GM21825 (cell line): Measurements from ENCODE around the gene LRRC46.

ENCODE experiments used
- ATAC-seq: cut with Tn5 transposase; IDR thresholded peaks from one replicate; pipeline ENCODE4 v1.9.1; 2021; ENCODE audit warnings: mild to moderate bottlenecking, moderate library complexity; ENCODE audit not compliant: unreplicated experiment

Gene LRRC46

DNA sequence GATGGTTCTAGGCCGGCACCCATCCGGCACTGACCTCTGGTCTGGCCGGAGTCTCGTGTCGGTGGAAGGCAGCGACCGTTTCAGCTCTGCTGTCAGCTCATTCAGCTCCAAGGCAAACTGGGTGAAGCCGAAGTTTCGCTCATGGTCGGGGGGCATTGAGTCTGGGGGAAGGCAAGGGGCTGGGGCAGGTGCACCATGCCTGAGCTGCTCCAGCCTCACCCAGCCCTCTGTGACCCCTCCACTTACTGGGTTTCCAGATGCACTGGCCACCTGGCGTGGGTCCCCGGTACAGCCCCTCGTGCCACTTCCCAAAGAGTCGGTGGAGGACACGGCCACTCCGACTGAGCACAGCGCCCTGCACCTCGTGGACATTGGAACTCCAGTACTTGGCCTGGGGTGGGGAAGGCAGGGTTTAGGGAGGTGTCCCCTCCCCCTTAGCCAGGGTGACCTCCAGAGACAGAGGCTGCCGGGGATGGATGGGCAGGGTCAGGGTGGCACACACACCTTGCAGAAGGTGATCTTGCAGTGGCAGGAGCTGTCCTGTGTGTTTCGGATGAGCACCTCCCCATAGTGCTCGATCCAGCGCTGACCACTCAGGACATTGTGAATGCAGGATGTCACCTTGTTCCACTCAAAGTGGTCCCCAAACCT, 22.5 kb upstream of the LRRC46 start:
- no peak for ATAC-seq

GRCh38 chr17:47810200-47810821, 21.2 kb upstream of the LRRC46 start:
- no peak for ATAC-seq

DNA sequence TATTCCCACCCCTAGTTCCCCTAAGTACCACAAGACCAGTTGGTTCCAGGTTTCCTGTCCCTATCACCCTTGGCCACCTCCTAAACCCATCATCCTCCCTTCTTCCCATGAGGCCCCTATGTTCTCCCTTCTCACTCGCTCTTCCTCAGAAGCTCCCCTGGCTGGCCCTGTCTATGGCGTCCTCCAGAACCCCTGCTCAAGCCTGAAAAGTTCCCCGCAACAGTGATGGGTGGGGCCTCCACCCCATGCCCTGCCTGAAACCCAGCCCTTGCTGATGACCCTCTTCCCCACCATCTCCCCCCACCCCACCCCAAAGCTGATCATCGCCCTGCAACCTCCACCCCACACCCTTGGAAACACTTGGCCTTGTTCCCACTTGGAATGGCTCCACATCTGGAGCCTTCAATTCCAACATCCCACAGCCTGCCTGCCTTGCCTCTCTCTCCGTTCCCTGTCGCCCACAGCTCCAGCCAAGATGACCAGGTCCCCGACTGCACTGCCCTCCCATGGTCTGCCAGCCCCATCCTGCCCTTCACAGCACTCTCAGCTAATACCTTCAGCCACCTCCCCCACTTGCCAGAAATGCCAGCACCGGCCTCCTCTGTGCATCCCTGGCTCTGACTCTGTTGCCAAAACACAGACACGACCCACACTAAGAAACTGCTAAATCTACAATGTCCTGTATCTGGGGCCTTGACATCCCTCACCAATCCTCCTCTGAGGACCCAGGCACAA, 20.4 kb upstream of the LRRC46 start:
- no peak for ATAC-seq

GRCh38 chr17:47811709-47812108, 19.8 kb upstream of the LRRC46 start:
- ATAC-seq = no peak

- ATAC-seq = no peak
Observed at GRCh38 chr17:47812146-47812920, 19.1 kb upstream of the LRRC46 start.

DNA sequence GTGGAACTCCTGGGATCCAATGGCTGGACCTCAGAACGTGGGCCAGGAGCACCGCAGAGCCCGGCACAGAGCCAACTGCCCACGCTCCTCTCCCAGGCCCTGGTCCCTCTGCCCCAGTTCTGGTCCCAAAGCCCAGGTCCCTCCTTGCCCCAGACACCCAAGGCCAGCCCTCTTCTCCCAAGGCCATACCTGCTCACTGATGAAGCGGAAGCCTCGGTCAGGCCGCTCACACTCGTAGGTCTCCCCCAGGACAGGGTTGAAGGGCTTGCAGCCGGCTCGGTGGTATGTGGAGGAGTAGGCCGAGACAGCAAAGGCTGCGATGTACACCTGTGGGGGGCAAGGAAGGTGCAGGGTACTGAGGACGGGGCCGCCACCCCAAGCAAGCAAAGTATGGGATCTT, 18.4 kb upstream of the LRRC46 start:
- no peak for ATAC-seq

- ATAC-seq = no peak
Observed at GRCh38 chr17:47813512-47814031, 17.9 kb upstream of the LRRC46 start.

- no peak for ATAC-seq
Observed at GRCh38 chr17:47815106-47815918, 16.2 kb upstream of the LRRC46 start.

- ATAC-seq = no peak
Observed at GRCh38 chr17:47816111-47816735, 15.2 kb upstream of the LRRC46 start.

- no peak for ATAC-seq
Observed at GRCh38 chr17:47816947-47817346, 14.5 kb upstream of the LRRC46 start.

- ATAC-seq = no peak
Observed at GRCh38 chr17:47818002-47818695, 13.3 kb upstream of the LRRC46 start.

DNA sequence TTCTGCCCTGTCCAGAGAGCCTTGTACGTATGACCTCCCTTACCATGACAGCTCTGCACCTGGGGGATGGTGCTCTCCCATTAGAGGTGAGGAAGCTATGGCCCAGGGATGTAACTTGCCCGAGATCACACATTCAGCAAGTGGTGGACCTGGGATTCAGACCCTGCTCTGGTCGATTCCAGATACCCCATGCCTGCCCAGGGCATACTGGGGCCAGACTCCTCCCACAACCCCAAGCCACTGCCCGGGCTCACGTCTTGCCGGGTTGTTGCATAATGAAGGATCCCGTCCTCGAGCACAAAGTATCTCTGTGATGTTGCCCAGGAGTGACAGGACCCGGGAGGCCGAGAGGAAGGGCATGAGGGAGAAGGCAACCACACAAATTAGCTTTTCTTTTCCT, 12.0 kb upstream of the LRRC46 start:
- no peak for ATAC-seq

GRCh38 chr17:47820033-47820789, 11.3 kb upstream of the LRRC46 start:
- no peak for ATAC-seq

DNA sequence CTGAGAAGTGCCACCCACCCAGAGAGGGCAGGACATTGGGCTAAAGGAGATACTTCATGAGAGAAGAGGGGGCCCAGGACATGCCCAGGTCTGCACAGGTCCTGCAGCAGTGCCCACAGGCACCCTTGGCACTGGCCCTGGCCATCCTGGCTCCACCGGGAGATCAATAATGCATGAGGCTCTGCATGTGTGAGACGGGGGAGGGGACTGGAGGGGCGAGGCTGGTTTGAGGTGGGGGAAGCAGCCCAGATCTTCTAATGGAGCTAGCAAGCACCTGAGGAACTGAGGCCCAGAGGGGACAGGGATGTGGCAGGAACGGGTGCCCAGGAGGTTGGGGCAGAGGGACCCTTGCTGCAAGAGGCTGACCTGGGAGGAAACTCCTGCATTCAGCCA, 10.4 kb upstream of the LRRC46 start:
- ATAC-seq = no peak

DNA sequence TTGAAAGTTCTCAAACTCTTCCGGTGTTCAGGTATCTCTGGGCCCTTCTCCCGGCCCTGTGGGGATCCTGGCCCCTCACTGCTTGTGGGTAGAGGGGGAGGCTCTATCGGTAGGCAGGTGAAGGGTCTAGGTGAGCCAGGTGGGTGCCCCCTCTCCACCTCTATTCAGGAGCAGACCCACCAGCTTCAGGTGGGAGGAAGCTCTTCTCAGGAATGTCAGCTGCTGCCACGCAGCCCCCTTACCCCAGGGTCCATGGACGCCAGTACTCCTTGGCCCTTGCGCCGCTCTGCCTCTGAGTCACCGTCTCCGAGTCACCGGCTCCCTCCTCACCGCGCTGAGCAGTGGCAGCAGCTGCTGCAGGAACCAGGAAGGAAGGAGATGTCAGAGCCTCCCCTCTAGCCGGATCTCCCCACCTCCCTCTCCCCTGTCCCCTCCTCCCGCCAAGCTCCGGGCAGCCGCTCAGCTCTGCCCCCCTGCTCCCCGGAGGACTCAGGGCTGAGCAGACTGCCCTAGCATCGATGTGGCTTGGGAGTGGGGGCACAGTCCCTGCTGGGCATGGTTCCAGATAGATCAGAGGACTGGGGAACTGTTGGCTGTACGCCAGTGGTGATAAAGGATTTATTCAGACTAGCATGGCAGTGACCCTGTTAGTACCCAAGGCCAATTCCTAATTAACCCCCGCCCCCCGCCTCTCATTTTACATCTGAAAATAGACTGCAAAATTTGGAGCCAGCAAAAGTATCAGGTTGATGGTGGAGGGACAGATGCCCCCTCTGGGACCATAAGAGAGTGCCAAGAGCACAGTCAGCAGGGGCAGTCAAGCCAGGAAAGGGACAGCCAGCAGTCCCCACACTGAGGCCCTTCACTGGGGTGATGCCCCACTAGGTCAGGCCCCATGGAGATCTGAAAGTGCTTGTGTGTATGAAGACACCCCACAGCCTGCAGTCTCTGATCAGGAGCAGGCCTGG, 9.8 kb upstream of the LRRC46 start, which contains the start of gene OSBPL7:
Gene OSBPL7, minus strand, starts transcription at position 371 of the 968 bp plus-strand sequence. CDS start 1,516 bp downstream, outside the sequence.
- ATAC-seq = peak; percentile 75

DNA sequence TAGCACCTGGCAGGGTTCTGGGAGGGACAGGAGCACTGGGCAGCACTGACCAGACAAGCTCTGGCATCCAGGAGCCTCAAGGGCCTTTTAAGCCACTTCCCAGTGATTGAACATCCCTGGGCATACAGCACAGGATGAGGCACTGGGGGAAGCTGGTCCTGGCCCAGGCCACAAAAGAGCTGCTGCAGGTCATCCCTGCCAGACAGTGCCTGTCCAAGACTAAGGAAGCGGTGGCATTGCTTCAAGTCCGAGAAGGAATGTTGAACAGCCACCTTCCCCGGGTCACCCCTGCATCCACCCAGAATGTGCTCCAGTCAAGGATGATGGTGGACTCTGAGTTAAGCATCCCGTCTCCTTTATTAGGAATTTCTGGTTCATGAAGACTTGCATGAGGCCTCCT, 8.7 kb upstream of the LRRC46 start:
- no peak for ATAC-seq

- no peak for ATAC-seq
Observed at GRCh38 chr17:47823519-47823918, 8.0 kb upstream of the LRRC46 start.
